GM23248 (cell line): ENCODE measurements around the gene BRD3. TPM values are rescaled to one million over a fixed set of nuclear protein-coding genes. Genes with fewer than 3 reads are reported as not detected.

Experiments used
- DNase-seq: peaks from one replicate; pipeline ENCODE4 v3.0.0-alpha.2; 2015
- H2AFZ ChIP-seq: fragments of 200-600 bp; sonication (generic); 2 replicates; pipeline ENCODE4 v1.6.1; 2016; ENCODE audit warnings: antibody characterized with exemption
- H3F3A ChIP-seq: fragments of 200-600 bp; sonication (generic); 2 replicates; pipeline ENCODE4 v1.6.1; 2016; ENCODE audit warnings: mild to moderate bottlenecking, antibody characterized with exemption, mixed run types; ENCODE audit not compliant: insufficient read depth
- H3K27ac ChIP-seq: fragments of 200-600 bp; sonication (generic); 2 replicates; pipeline ENCODE4 v1.5.1; 2016; ENCODE audit warnings: mild to moderate bottlenecking
- H3K27me3 ChIP-seq: fragments of 200-600 bp; sonication (generic); replicated peaks from 2 replicates; pipeline ENCODE4 v1.6.1; 2016; ENCODE audit warnings: mild to moderate bottlenecking; ENCODE audit not compliant: insufficient read depth
- H3K36me3 ChIP-seq: fragments of 200-600 bp; sonication (generic); 2 replicates; pipeline ENCODE4 v1.6.1; 2016; ENCODE audit warnings: low read depth, mild to moderate bottlenecking
- H3K4me1 ChIP-seq: fragments of 200-600 bp; sonication (generic); 2 replicates; pipeline ENCODE4 v1.6.1; 2016; ENCODE audit warnings: mild to moderate bottlenecking; ENCODE audit not compliant: insufficient read depth
- H3K4me2 ChIP-seq: fragments of 200-600 bp; sonication (generic); one replicate; pipeline ENCODE4 v1.6.1; 2016; ENCODE audit warnings: mild to moderate bottlenecking; ENCODE audit not compliant: unreplicated experiment
- H3K4me3 ChIP-seq: fragments of 200-600 bp; sonication (generic); 2 replicates; pipeline ENCODE4 v1.5.1; 2016; ENCODE audit warnings: mild to moderate bottlenecking
- H3K79me2 ChIP-seq: fragments of 200-600 bp; sonication (generic); 2 replicates; pipeline ENCODE4 v1.6.1; 2016; ENCODE audit warnings: mild to moderate bottlenecking; ENCODE audit not compliant: insufficient read depth
- H3K9ac ChIP-seq: fragments of 200-600 bp; sonication (generic); 2 replicates; pipeline ENCODE4 v1.6.1; 2016; ENCODE audit warnings: mild to moderate bottlenecking
- H3K9me2 ChIP-seq: fragments of 200-600 bp; sonication (generic); 2 replicates; pipeline ENCODE4 v1.6.1; 2016; ENCODE audit warnings: mixed run types, mild to moderate bottlenecking, moderate library complexity; ENCODE audit not compliant: insufficient read depth
- H3K9me3 ChIP-seq: fragments of 200-600 bp; sonication (generic); one replicate; pipeline ENCODE4 v1.6.1; 2017; ENCODE audit warnings: low read depth
- H4K20me1 ChIP-seq: fragments of 200-600 bp; sonication (generic); 2 replicates; pipeline ENCODE4 v1.6.0; 2016; ENCODE audit not compliant: insufficient read depth
- EZH2 ChIP-seq: fragments of 200-600 bp; sonication (generic); IDR thresholded peaks from 2 replicates; pipeline ENCODE4 v1.6.1; 2018; ENCODE audit warnings: antibody characterized with exemption, mild to moderate bottlenecking; ENCODE audit not compliant: insufficient read depth, poor library complexity, severe bottlenecking
- EZH2phosphoT487 ChIP-seq: fragments of 200-600 bp; sonication (generic); IDR thresholded peaks from 2 replicates; pipeline ENCODE4 v1.6.1; 2018; ENCODE audit warnings: antibody characterized with exemption, moderate library complexity, mild to moderate bottlenecking, low read depth; ENCODE audit not compliant: insufficient read depth
- WGBS, 2 experiments: methylation state at CpG; one replicate each; pipeline ENCODE4 v1.1.6; 2015 to 2017; ENCODE audit warnings: low lambda C conversion rate in 2 of 2, low coverage in 1 of 2; ENCODE audit errors: missing lambda C conversion rate in 2 of 2; 5-methylcytosine and 5-hydroxymethylcytosine counted together
- in situ Hi-C: fragments of 300-500 bp; cut with MboI; formaldehyde crosslinking; loops from 2 replicates; pipeline ENCODE4 v1.15.0; 2020
- polyA plus RNA-seq: library from polyadenylated mRNA; unstranded; fragments of >200 nt; fragmentation: Nextera tagmentation; extraction: Ambion mirVana; gene quantifications from 2 replicates; pipeline ENCODE4 v1.2.1, GENCODE V29; 2016
- total RNA-seq: library from RNA; depleted of rRNA; stranded (reverse); fragments of >200 nt; shearing (Covaris generic); gene quantifications from 2 replicates; pipeline ENCODE4 v1.2.3, GENCODE V29; 2014

BRD3 gene
- total and polyA plus RNA-seq, 2 experiments from 2014 or later, result 5.5 to 25.6 TPM

- Histone ChIP-seq H2AFZ (no peak overlapping the region), H3K9ac (no peak overlapping the region), H3K36me3 (no peaks in the 10 kb centered on the region), H3K9me3 (no peaks in the 10 kb centered on the region), H3K27me3 (no peaks in the 10 kb centered on the region), H3K4me3 (no peak overlapping the region), H4K20me1 (no peaks in the 10 kb centered on the region), H3K27ac (no peak overlapping the region), H3F3A (no peaks in the 10 kb centered on the region), H3K9me2 (no peaks in the 10 kb centered on the region), H3K79me2 (peaks cover 48% of the 10 kb centered on the region), H3K4me2 (no peak overlapping the region), H3K4me1 (peaks cover 6% of the 10 kb centered on the region; the same call in 1 of the 2 replicates)
- in situ Hi-C loops, result no loop called here
- 90% methylated on average over 40 to 44 of the region's 44 CpGs for WGBS, 2 experiments
- TF ChIP-seq EZH2phosphoT487, result no peak
- no peak for TF ChIP-seq EZH2
- DNase-seq, result no peak
These were observed 13.7 kb downstream of the BRD3 start for GRCh38 chr9:134053941-134054761.

- no peaks in the 10 kb centered on the region for H3F3A ChIP-seq
- no peaks in the 10 kb centered on the region for H3K9me3 ChIP-seq
- H3K27ac ChIP-seq, result no peak overlapping the region
- WGBS, 2 experiments, result 89 to 91% methylated on average over 10 to 28 of the region's 28 CpGs
- no peak overlapping the region for H3K9ac ChIP-seq
- H3K27me3 ChIP-seq, result no peaks in the 10 kb centered on the region
- H3K4me3 ChIP-seq, result no peak overlapping the region
- H3K36me3 ChIP-seq, result no peaks in the 10 kb centered on the region
- H3K79me2 ChIP-seq, result peaks cover 40% of the 10 kb centered on the region
- no peak overlapping the region for H3K4me2 ChIP-seq
- in situ Hi-C loops, result no loop called here
- no peaks in the 10 kb centered on the region for H4K20me1 ChIP-seq
- H2AFZ ChIP-seq, result no peak overlapping the region
- no peaks in the 10 kb centered on the region for H3K9me2 ChIP-seq
- TF ChIP-seq EZH2phosphoT487, result no peak
- TF ChIP-seq EZH2, result no peak
- H3K4me1 ChIP-seq, result peaks cover 6% of the 10 kb centered on the region; the same call in 1 of the 2 replicates
- DNase-seq, result no peak
These were observed 14.4 kb downstream of the BRD3 start for GRCh38 chr9:134053401-134053871.

- Histone ChIP-seq H3K4me1 (peaks cover 6% of the 10 kb centered on the region; the same call in 1 of the 2 replicates), H2AFZ (no peak overlapping the region), H3K9me2 (no peaks in the 10 kb centered on the region), H3F3A (no peaks in the 10 kb centered on the region), H3K9me3 (no peaks in the 10 kb centered on the region), H3K79me2 (peaks cover 35% of the 10 kb centered on the region), H4K20me1 (no peaks in the 10 kb centered on the region), H3K27me3 (no peaks in the 10 kb centered on the region), H3K36me3 (no peaks in the 10 kb centered on the region), H3K4me3 (no peak overlapping the region), H3K4me2 (no peak overlapping the region), H3K27ac (no peak overlapping the region), H3K9ac (no peak overlapping the region)
- no peak for DNase-seq
- 93 to 94% methylated on average over 14 to 16 of the region's 16 CpGs for WGBS, 2 experiments
- TF ChIP-seq EZH2, result no peak
- in situ Hi-C loops, result no loop called here
These were observed 14.9 kb downstream of the BRD3 start for GRCh38 chr9:134052941-134053340.

- Histone ChIP-seq H3F3A (no peaks in the 10 kb centered on the region), H3K4me3 (no peak overlapping the region), H3K27ac (no peak overlapping the region), H4K20me1 (no peaks in the 10 kb centered on the region), H3K4me1 (peaks cover 6% of the 10 kb centered on the region; the same call in 1 of the 2 replicates), H3K9me3 (no peaks in the 10 kb centered on the region), H3K4me2 (no peak overlapping the region), H3K36me3 (no peaks in the 10 kb centered on the region), H3K9ac (no peak overlapping the region), H3K79me2 (peaks cover 31% of the 10 kb centered on the region), H3K9me2 (no peaks in the 10 kb centered on the region), H2AFZ (no peak overlapping the region), H3K27me3 (no peaks in the 10 kb centered on the region)
- in situ Hi-C loops, result no loop called here
- 94 to 100% methylated on average over 3 of the region's 3 CpGs for WGBS, 2 experiments
- DNase-seq, result no peak
- TF ChIP-seq EZH2 (no peak), EZH2phosphoT487 (no peak)
These were observed 15.3 kb downstream of the BRD3 start for GRCh38 chr9:134052491-134052890.
